GM21576 (cell line): ENCODE measurements around the gene ZDHHC12.
"Not testable (repeated sequence)": the region's sequence is repeated elsewhere in the genome, so short reads cannot be mapped to it uniquely, and the experiment has no call there.

Experiments
- ATAC-seq: cut with Tn5 transposase; IDR thresholded peaks from one replicate; pipeline ENCODE4 v1.9.1; 2021; ENCODE audit warnings: mild to moderate bottlenecking, moderate library complexity; ENCODE audit not compliant: unreplicated experiment

The ZDHHC12 gene

GRCh38 chr9:128712451-128713410 lies 11.2 kb downstream of the ZDHHC12 start:
- no peak for ATAC-seq

GRCh38 chr9:128707446-128707845 lies 16.5 kb downstream of the ZDHHC12 start:
- no peak for ATAC-seq

GRCh38 chr9:128706671-128707381 lies 17.1 kb downstream of the ZDHHC12 start:
- no peak for ATAC-seq

GRCh38 chr9:128706045-128706444 lies 17.9 kb downstream of the ZDHHC12 start:
- ATAC-seq = no peak

- ATAC-seq = no peak
Observed at GRCh38 chr9:128705051-128705965, 18.6 kb downstream of the ZDHHC12 start.

- ATAC-seq = no peak
Observed at GRCh38 chr9:128704356-128704670, 19.6 kb downstream of the ZDHHC12 start.

GRCh38 chr9:128703616-128704355 lies 20.1 kb downstream of the ZDHHC12 start:
- no peak for ATAC-seq

GRCh38 chr9:128702949-128703615 lies 20.8 kb downstream of the ZDHHC12 start:
- no peak for ATAC-seq

- peak; percentile 62 for ATAC-seq
Observed at GRCh38 chr9:128702445-128702948, 21.4 kb downstream of the ZDHHC12 start, which contains the start of gene PKN3. Gene PKN3 (plus strand): TSS chr9:128702503. CDS start chr9:128702916, 413 bp downstream.

- no peak for ATAC-seq
Observed at GRCh38 chr9:128701227-128701854, 22.6 kb downstream of the ZDHHC12 start.

- not testable (repeated sequence) for ATAC-seq
Observed at GRCh38 chr9:128699096-128699795, 24.7 kb downstream of the ZDHHC12 start.

- no peak for ATAC-seq
Observed at GRCh38 chr9:128696923-128697707, 26.8 kb downstream of the ZDHHC12 start.

- ATAC-seq = no peak
Observed at GRCh38 chr9:128694344-128694743, 29.6 kb downstream of the ZDHHC12 start.

GRCh38 chr9:128693738-128694137 lies 30.2 kb downstream of the ZDHHC12 start:
- ATAC-seq = not testable (repeated sequence)

- no peak for ATAC-seq
Observed at GRCh38 chr9:128690684-128691034, 33.3 kb downstream of the ZDHHC12 start.

- ATAC-seq = no peak
Observed at GRCh38 chr9:128689820-128690683, 33.9 kb downstream of the ZDHHC12 start.

GRCh38 chr9:128689293-128689774 lies 34.6 kb downstream of the ZDHHC12 start:
- no peak for ATAC-seq
